Epidermal melanocyte (primary cell): ENCODE results near the gene KCTD5.
A peak's percentile ranks its signal among the peaks of the same experiment; 100 is the strongest.
"Not testable (repeated sequence)": the region's sequence is repeated elsewhere in the genome, so short reads cannot be mapped to it uniquely, and the experiment has no call there.

Source experiments
- DNase-seq: peaks from one replicate; pipeline ENCODE4 v3.0.0; 2011; ENCODE audit warnings: low spot score; ENCODE audit not compliant: insufficient read length

The KCTD5 gene, protein sequence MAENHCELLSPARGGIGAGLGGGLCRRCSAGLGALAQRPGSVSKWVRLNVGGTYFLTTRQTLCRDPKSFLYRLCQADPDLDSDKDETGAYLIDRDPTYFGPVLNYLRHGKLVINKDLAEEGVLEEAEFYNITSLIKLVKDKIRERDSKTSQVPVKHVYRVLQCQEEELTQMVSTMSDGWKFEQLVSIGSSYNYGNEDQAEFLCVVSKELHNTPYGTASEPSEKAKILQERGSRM

DNA sequence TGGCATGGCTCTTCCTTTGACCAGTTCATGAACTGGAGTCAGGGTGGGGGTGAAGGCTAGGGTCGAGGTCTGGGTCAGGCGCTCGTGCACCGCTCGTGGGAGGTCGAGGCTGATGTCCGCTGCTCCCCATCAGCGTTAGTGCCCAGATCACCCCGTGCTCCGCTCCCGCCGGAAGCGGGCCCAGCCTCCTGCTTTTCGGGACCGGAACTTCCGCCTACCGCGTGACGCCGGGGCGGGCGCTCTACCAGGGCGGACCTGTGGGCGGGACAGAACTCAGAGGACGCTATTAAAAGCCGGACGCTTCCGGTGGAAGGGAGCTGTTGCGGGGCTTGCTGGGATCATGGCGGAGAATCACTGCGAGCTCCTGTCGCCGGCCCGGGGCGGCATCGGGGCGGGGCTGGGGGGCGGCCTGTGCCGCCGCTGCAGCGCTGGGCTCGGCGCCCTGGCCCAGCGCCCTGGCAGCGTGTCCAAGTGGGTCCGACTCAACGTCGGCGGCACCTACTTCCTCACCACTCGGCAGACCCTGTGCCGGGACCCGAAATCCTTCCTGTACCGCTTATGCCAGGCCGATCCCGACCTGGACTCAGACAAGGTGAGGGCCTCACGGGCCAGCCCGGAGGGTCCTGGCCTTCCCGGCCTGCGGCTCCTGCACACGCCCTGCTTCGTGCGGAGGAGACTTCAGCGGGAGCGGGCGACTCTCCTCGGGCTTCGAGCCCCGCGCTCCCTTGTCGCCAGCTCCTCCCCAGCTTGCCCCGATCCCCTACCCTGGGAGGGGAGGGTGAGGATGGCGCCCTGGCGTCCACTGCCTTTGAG is at the start of gene KCTD5:
Gene KCTD5, plus strand, starts transcription at position 315 of the 813 bp plus-strand sequence. Its CDS starts 26 bp downstream, at position 341.
- DNase-seq, result peak; percentile 99

- not testable (repeated sequence) for DNase-seq
Observed at GRCh38 chr16:2639071-2639721, 43.1 kb upstream of the KCTD5 start.

- not testable (repeated sequence) for DNase-seq
Observed at GRCh38 chr16:2639722-2640072, 42.6 kb upstream of the KCTD5 start.

- not testable (repeated sequence) for DNase-seq
Observed at GRCh38 chr16:2642561-2642960, 39.8 kb upstream of the KCTD5 start.

DNA sequence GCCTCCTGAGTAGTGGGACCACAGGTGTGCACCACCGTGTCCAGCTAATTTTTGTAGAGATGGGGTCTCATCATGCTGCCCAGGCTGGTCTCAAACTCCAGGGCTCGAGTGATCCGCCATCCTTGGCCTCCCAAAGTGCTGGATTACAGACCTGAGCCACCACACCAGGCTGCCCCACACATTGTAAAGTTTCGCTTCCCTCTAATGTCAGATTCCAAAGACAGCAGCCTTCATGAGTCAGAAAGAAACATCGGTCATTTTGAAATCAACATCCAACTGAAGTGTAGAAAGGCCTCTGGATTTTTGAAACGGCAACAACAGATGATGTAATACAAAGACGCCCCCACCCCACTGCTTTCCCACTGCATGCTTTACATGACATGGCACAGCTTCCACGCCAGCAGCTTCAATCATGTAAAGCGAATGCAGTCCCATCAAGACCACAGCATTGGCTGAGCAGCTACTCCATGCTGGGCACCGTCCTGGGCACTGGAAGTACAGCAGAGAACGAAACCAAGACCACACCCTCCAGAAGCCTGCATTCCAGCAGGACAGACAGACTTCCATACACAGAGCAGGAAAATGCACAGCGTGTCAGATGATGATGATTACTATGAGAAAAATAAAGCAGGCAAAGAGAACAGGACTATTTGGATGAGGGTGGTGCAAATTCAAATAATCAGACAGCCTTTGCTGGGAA is 37.4 kb upstream of the KCTD5 start:
- not testable (repeated sequence) for DNase-seq

DNA sequence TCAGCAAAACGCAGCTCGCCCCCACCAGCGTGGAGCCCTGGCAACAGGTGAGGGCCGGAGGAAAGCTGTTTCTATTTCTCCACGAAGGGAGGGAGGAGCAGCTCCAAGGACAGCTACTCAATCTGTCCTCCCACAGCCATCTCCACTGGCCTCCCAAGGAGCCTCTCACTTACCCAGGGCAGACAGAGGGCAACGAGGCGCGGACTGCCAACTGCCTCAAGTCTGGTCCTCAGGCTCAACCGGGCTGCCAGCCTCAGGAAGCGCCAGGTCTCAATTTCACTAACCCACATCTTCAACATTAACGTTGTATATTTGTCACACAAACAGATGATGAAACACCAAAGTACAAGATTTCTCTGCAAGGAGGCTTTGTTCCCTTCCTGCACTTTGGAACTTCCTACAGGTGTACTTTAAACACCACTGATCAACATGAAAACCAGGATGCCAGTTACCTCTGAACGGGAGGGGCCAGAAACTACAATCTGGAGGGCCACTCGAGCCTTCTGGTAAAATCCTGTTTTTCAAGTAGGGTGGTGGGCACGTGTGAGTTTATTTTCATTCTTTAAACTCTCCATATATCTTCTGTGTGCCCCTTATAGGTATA is 31.0 kb upstream of the KCTD5 start:
- DNase-seq, result not testable (repeated sequence)

DNA sequence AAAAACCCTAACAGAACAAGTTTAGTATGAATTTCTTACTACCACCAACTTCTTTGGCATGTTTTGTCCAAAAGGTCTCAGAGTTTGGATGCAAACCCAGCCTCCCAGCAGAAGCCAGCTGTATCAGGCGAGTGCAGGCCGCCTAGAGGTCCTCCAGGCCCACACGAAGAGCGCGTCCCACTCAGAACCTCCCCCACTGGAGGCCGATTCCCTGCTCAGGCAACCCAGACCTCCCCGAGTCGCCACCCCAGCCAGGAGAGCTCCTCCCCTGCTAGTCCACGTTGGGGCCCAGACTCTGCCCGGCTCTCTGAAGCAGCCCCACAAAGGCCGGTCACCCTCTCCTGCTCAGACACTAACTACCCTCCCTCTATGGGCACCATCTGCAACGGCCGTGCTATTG is 28.4 kb upstream of the KCTD5 start:
- not testable (repeated sequence) for DNase-seq

DNA sequence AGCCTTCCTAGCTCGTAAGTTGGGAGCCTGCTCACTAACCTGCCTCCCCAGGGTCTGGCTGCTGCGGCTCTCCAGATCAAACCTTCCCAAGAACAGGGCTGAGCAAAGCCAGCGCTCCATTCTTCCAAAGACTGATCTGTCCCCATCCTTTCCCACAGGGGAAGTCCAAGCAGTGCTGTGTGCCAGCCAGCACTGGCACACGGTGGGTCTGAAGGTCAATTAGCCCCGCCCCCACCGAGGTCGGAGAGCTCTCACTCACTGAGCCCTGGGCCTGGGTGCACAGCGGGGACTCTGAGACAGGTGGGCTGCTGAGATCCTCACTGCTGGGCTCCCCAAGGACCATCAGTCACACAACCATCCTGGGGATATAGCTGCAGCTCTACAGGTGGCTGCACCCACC is 27.4 kb upstream of the KCTD5 start:
- not testable (repeated sequence) for DNase-seq

DNA sequence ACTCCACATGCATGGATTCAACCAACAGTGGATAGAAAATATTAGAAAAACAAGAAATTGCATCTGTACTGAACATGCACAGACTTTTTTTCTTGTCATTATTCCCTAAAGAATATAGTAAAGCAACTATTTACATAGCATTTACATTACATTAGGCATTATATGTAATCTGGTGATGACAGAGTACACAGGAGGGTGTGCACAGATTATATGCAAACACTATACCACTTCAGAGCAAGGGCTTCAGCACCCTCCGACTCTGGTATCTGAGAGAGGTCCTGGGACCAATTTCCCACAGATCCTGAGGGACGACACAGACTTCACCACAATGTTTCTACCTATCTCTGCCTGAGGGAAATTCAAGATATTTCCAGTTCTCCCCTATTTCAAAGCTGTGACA is 25.3 kb upstream of the KCTD5 start:
- no peak for DNase-seq

DNA sequence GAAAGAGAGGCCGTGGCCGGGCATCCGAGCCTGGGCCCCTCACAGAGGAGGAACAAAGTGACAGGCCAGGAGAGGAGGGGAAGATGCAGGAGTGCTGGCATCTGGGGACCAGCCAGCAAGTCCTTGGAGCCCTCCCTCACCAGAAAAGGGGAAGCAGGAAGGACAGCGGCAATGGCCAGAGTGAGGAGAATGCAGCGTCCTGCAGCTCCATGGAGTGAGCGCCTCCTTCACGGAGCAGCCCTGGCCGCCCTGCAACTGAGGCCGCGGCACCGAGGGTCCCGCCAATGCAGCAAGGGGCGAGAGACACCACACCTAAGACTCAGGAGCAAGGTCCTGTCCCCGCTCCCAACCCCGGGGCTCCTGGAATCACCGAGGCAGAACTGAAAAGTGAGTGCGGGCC is 24.5 kb upstream of the KCTD5 start:
- DNase-seq, result not testable (repeated sequence)

- not testable (repeated sequence) for DNase-seq
Observed at GRCh38 chr16:2659560-2659959, 22.8 kb upstream of the KCTD5 start.

- not testable (repeated sequence) for DNase-seq
Observed at GRCh38 chr16:2660014-2660662, 22.2 kb upstream of the KCTD5 start.

DNA sequence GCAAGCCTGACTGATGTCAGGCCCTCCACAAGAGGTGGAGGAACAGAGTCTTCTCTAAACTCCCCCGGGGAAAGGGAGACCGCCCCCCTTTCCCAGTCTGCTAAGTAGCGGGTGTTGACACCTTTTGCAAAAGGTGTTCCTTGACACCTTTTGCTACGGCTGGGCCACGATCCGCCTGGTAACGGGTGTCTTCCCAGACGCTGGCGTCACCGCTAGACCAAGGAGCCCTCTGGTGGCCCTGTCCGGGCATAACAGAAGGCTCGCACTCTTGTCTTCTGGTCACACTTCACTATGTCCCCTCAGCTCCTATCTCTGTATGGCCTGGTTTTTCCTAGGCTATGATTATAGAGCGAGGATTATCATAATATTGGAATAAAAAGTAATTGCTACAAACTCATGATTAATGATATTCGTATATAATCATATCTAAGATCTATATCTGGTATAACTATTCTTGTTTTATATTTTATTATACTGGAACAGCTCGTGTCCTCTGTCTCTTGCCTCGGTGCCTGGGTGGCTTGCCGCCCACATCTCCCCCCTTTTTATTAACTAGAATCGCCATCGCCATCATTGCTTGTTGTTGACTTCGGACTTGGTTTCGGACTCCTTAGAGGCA is 21.5 kb upstream of the KCTD5 start:
- DNase-seq, result not testable (repeated sequence)

DNA sequence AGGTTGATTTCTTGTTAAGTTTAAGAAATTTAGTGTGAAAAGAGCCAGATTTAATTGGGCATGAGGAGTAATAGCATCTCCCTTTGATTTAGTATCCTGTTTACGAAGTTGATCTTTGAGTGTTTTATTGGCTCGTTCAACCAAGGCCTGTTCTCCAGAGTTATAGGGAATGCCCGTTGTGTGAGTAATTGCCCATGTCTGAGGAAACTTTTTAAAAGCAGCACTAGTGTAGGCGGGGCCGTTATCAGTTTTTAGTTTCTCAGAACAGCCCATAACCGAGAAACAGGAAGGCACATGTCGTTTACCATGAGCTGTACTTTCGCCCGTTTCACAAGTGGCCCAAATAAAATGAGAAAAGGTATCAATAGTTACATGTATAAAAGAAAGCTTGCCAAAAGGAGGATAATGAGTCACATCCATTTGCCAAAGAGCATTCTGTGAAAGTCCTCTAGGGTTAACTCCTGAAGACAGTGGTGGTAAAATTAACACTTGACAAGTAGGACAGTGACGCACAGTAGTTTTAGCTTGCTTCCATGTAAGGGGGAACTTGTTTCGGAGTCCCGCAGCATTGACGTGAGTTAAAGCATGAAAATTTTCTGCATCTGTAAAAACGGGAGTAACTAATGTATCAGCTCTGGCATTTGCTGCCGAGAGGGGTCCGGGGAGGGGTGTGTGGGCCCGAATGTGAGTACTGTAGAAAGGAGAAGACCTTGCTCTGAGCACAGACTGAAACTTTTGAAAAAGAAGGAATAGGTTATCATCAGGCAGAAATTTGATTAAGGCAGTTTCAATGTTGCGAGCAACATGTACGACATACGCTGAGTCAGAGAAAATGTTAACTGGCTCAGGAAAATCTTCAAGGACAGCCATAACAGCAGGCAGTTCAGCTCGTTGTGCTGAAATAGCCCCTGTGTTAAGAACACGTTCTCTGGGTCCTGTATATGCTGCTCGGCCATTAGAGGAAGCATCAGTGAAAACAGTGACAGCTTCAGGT is 18.5 kb upstream of the KCTD5 start:
- DNase-seq, result no peak

DNA sequence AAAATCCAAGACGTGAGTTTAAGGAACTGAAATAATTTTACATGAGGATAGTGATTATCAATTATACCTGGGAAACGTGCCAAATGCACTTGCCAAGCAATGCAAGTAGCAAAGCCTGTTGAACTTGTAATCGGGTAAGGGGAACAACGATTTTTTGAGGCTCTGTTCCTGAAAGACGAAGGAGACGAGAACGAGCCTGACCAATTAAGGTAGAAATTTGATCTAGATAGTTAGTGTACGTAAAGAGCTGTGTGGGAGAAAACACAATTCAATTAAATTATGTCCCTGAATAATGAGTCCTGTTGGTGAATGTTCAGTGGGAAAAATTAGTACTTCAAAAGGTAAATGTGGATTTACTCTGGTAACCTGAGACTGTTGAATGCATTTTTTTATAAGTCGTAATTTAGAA is 17.7 kb upstream of the KCTD5 start:
- DNase-seq, result no peak

DNA sequence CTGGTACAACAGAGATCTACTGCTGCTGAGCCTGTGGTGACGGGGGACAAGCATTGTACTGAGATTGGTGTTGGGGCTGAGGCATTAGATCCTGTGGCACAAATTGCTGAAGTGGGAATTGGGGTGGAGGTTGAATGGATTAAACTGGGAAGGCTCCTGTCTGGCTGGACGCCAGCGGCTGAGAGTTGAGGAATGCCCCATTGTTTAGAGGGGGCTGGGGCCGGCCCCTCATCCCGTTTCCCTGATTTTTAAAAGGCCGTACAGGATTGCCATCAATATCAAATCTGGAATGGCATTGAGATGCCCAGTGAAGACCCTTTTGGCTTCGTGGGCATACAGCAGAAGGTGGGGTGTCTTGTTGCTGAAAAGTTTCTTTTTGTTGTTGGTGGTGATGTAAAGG is 15.7 kb upstream of the KCTD5 start:
- not testable (repeated sequence) for DNase-seq

DNA sequence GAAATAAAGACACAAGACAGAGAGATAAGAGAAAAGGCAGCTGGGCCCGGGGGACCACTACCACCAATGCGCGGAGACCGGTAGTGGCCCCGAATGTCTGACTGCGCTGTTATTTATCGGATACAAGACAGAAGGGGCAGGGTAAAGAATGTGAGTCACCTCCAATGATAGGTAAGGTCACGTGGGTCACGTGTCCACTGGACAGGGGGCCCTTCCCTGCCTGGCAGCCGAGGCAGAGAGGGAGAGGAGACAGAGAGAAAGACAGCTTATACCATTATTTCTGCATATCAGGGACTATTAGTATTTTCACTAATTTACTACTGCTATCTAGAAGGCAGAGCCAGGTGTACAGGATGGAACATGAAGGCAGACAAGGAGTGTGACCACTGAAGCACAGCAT is 12.7 kb upstream of the KCTD5 start:
- DNase-seq, result not testable (repeated sequence)

DNA sequence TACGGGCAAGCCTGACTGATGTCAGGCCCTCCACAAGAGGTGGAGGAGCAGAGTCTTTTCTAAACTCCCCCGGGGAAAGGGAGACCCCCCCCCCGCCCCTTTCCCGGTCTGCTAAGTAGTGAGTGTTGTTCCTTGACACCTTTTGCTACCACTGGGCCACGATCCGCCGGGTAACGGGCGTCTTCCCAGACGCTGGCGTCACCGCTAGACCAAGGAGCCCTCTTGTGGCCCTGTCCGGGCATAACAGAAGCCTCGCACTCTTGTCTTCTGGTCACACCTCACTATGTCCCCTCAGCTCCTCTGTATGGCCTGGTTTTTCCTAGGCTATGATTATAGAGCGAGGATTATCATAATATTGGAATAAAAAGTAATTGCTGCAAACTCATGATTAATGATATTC is 12.3 kb upstream of the KCTD5 start:
- not testable (repeated sequence) for DNase-seq

DNA sequence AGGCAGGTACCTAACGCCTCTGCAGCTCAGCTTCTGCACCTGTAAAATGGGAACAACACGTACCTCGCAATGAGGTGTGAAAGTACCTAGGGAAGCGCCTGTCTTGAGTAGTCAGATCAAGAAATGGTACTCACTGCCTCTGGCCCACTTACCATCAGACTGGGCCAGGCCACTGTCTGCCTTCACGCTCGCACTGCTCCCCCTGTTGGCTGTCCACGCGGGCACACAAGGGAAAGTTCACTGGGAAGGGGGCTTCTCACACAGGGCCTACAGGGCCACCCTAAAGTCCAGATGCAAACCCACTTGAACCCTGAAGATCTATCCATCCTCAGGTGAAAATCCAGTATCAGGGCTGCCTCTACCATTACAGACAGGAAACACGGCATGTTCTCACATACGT is 11.1 kb upstream of the KCTD5 start:
- not testable (repeated sequence) for DNase-seq
